K562 (cell line): ENCODE results near the gene DCLK1. TPM values are rescaled to one million over a fixed set of nuclear protein-coding genes. Genes with fewer than 3 reads are reported as not detected.

Experiments
- ATAC-seq: fragments of 200-7000 bp; cut with Tn5 transposase; 3 replicates; pipeline ENCODE4 v1.9.1; 2020; ENCODE audit warnings: moderate library complexity
- BruUV-seq: library from RNA; stranded (reverse); fragments of 400-500 nt; replicated peaks from 2 replicates; lab custom pipeline; 2021; lab: Mats Ljungman, UMichigan
- CTCF ChIA-PET: fragments of 300-600 bp; formaldehyde crosslinking; extraction: SDS; loops from one replicate; lab custom pipeline; 2021; ENCODE audit warnings: low intra/inter-chr PET ratio; lab: Yijun Ruan, JAX
- POLR2A ChIA-PET: fragments of 300-600, 350-650 bp; sonication (Branson Sonifier 250); formaldehyde crosslinking; extraction: SDS; loops from one replicate; lab custom pipeline; 2021; ENCODE audit warnings: antibody characterized with exemption, inconsistent platforms; lab: Yijun Ruan, JAX
- DNase-seq, 4 experiments: peaks; one replicate each; pipeline versions ENCODE4 v3.0.0 to v3.0.0-alpha.2; 2011 to 2018; ENCODE audit warnings: low spot score in 3 of 4, mixed read lengths in 3 of 4; ENCODE audit errors: extremely low read depth in 1 of 4
- FAIRE-seq: peaks from 2 replicates; lab custom pipeline; 2011; peaks lifted over from hg19 to GRCh38; lab: Jason Lieb, UNC
- H2AFZ ChIP-seq: 2 replicates; pipeline ENCODE4 v1.6.0; 2011; ENCODE audit warnings: low read depth, low read length, control low read depth, inconsistent platforms
- H3K27ac ChIP-seq: fragments of 200-600 bp; 3 replicates; pipeline ENCODE4 v1.8.0; 2011; ENCODE audit warnings: low read depth, mild to moderate bottlenecking, control low read depth, inconsistent platforms, low read length, moderate library complexity, mixed read lengths; ENCODE audit errors: extremely low read depth
- H3K27me3 ChIP-seq, 2 experiments: fragments of 300-600 bp in 1 of 2; 2 replicates in 1 of 2; 3 replicates in 1 of 2; pipeline versions ENCODE4 v1.6.0 to v1.8.0; 2011; ENCODE audit warnings: inconsistent platforms in 2 of 2, low read length in 2 of 2, mild to moderate bottlenecking in 1 of 2, mixed read lengths in 1 of 2, moderate library complexity in 1 of 2; ENCODE audit not compliant: control insufficient read depth in 2 of 2, insufficient read depth in 2 of 2
- H3K36me3 ChIP-seq: fragments of 300-600 bp; 3 replicates; pipeline ENCODE4 v1.8.0; 2011; ENCODE audit warnings: mild to moderate bottlenecking, low read length, inconsistent platforms; ENCODE audit not compliant: control insufficient read depth, insufficient read depth
- H3K4me1 ChIP-seq, 2 experiments: fragments of 200-600 bp in 1 of 2; replicated peaks in 1 of 2; 2 replicates in 1 of 2; 3 replicates in 1 of 2; pipeline versions ENCODE4 v1.5.1 to v1.8.0; 2011; ENCODE audit warnings: inconsistent platforms in 2 of 2, low read length in 2 of 2, mild to moderate bottlenecking in 1 of 2, mixed read lengths in 1 of 2, moderate library complexity in 1 of 2; ENCODE audit not compliant: control insufficient read depth in 2 of 2, insufficient read depth in 2 of 2
- H3K4me2 ChIP-seq: 2 replicates; pipeline ENCODE4 v1.6.1; 2011; ENCODE audit warnings: low read length, control low read depth, inconsistent platforms, mixed read lengths; ENCODE audit not compliant: insufficient read depth
- H3K4me3 ChIP-seq: fragments of 200-600 bp; sonication (generic), shearing (Covaris generic); 2 replicates; pipeline ENCODE4 v1.5.1; 2016; ENCODE audit warnings: control low read depth, inconsistent platforms
- H3K79me2 ChIP-seq: fragments of 200-600 bp; 3 replicates; pipeline ENCODE4 v1.8.0; 2011; ENCODE audit warnings: low read length, inconsistent platforms; ENCODE audit not compliant: control insufficient read depth, insufficient read depth
- H3K9ac ChIP-seq, 2 experiments: 2 replicates each; pipeline versions ENCODE4 v1.6.0 to v1.6.1; 2011; ENCODE audit warnings: low read depth in 2 of 2, low read length in 2 of 2, control low read depth in 1 of 2, inconsistent platforms in 1 of 2, mild to moderate bottlenecking in 1 of 2, mixed read lengths in 1 of 2; ENCODE audit not compliant: insufficient read depth in 1 of 2
- H3K9me1 ChIP-seq: one replicate; pipeline ENCODE4 v1.6.0; 2011; ENCODE audit warnings: inconsistent platforms, mild to moderate bottlenecking, low read length, moderate library complexity; ENCODE audit not compliant: control insufficient read depth, insufficient read depth
- H3K9me3 ChIP-seq: replicated peaks from 2 replicates; pipeline ENCODE4 v1.5.1; 2011; ENCODE audit warnings: low read depth, low read length, inconsistent platforms; ENCODE audit not compliant: control insufficient read depth, insufficient read depth
- H4K20me1 ChIP-seq: replicated peaks from 2 replicates; pipeline ENCODE4 v1.6.1; 2011; ENCODE audit warnings: low read length, inconsistent platforms, mixed read lengths; ENCODE audit not compliant: control insufficient read depth, insufficient read depth
- CBFB ChIP-seq: sonication (generic); formaldehyde crosslinking; IDR thresholded peaks from 2 replicates; pipeline ENCODE4 v1.4.0; 2020; ENCODE audit warnings: mild to moderate bottlenecking, missing genetic modification reagents
- DDX20 ChIP-seq: fragments of 450-650 bp; IDR thresholded peaks from 2 replicates; pipeline ENCODE4 v1.6.1; 2016; ENCODE audit warnings: missing genetic modification characterization, low read depth, mild to moderate bottlenecking, missing compliant biosample characterization, moderate library complexity
- DEAF1 ChIP-seq: fragments of 450-650 bp; formaldehyde crosslinking; IDR thresholded peaks from 2 replicates; pipeline ENCODE4 v1.4.0; 2020; ENCODE audit warnings: mild to moderate bottlenecking, moderate library complexity
- HDAC1 ChIP-seq, 2 experiments: fragments of 450-650 bp; IDR thresholded peaks; 2 replicates each; pipeline ENCODE4 v1.6.1; 2016 to 2017; ENCODE audit warnings: inconsistent platforms in 1 of 2, mild to moderate bottlenecking in 1 of 2, moderate library complexity in 1 of 2
- MED1 ChIP-seq: sonication (generic); formaldehyde crosslinking; IDR thresholded peaks from 2 replicates; pipeline ENCODE4 v1.8.1; 2023; ENCODE audit warnings: missing genetic modification reagents, borderline replicate concordance
- NCOA4 ChIP-seq: fragments of 450-650 bp; IDR thresholded peaks from 2 replicates; pipeline ENCODE4 v1.6.1; 2018; ENCODE audit warnings: mild to moderate bottlenecking; ENCODE audit not compliant: partially characterized antibody
- NCOR1 ChIP-seq: fragments of 450-650 bp; IDR thresholded peaks from 2 replicates; pipeline ENCODE4 v1.6.1; 2016; ENCODE audit warnings: mild to moderate bottlenecking, moderate library complexity
- NFRKB ChIP-seq: fragments of 450-650 bp; IDR thresholded peaks from 2 replicates; pipeline ENCODE4 v1.6.1; 2016; ENCODE audit warnings: low read depth
- PPARD ChIP-seq: fragments of 250-450 bp; sonication (Bioruptor Pico); IDR thresholded peaks from 2 replicates; pipeline ENCODE4 v1.8.0; 2022; ENCODE audit warnings: inconsistent platforms, mild to moderate bottlenecking, moderate library complexity
- SNIP1 ChIP-seq: fragments of 450-650 bp; IDR thresholded peaks from 2 replicates; pipeline ENCODE4 v1.7.1; 2017; ENCODE audit warnings: low read depth, mild to moderate bottlenecking
- STAT5B ChIP-seq: fragments of 250-450 bp; sonication (Bioruptor Pico); IDR thresholded peaks from 2 replicates; pipeline ENCODE4 v1.8.0; 2021; ENCODE audit warnings: mild to moderate bottlenecking, inconsistent platforms
- YY1 ChIP-seq, 3 experiments: IDR thresholded peaks; 2 replicates each; pipeline ENCODE4 v1.6.1; 2011; ENCODE audit warnings: low read length in 2 of 3, mild to moderate bottlenecking in 2 of 3, moderate library complexity in 2 of 3, borderline replicate concordance in 1 of 3, control low read depth in 1 of 3, low read depth in 1 of 3; ENCODE audit not compliant: insufficient read depth in 3 of 3, insufficient replicate concordance in 2 of 3, control insufficient read depth in 1 of 3, insufficient read length in 1 of 3; ENCODE audit errors: extremely low read depth in 1 of 3
- ZNF140 ChIP-seq: fragments of 250-450 bp; sonication (Bioruptor Pico); IDR thresholded peaks from 2 replicates; pipeline ENCODE4 v1.8.0; 2021; ENCODE audit warnings: moderate library complexity, mild to moderate bottlenecking, inconsistent platforms
- ZNF311 ChIP-seq: fragments of 250-450 bp; sonication (Bioruptor Pico); IDR thresholded peaks from 2 replicates; pipeline ENCODE4 v1.4.0; 2020; ENCODE audit warnings: mild to moderate bottlenecking, moderate library complexity
- WGBS: fragments of 100-300 bp; shearing (Covaris generic); methylation state at CpG from one replicate; pipeline ENCODE4 v1.1.6; 2016; ENCODE audit warnings: low coverage, mixed read lengths; ENCODE audit not compliant: insufficient coverage; ENCODE audit errors: missing lambda C conversion rate; 5-methylcytosine and 5-hydroxymethylcytosine counted together
- in situ Hi-C: fragments of 300-500 bp; cut with MboI; formaldehyde crosslinking; loops from 4 replicates; pipeline ENCODE4 v1.15.0; 2018; ENCODE audit warnings: inconsistent platforms, mixed read lengths
- intact Hi-C: fragments of 100-400 bp; cut with micrococcal nuclease; formaldehyde crosslinking; loops from 2 replicates; pipeline ENCODE4 v1.14.2; 2022
- polyA plus RNA-seq, 8 experiments: library from polyadenylated mRNA; depleted of rRNA in 4 of 8; stranded (reverse) in 5 of 8; unstranded in 3 of 8; fragments of >200 nt; fragmentation: Nextera tagmentation in 2 of 8; fragmentation: Illumina TruSeq in 1 of 8; extraction: Ambion mirVana in 2 of 8; extraction: Trizol in 1 of 8; gene quantifications; 2 replicates each; pipeline versions ENCODE4 v1.2.1 to v1.2.3, GENCODE V29; 2011 to 2014; ENCODE audit warnings: inconsistent platforms in 1 of 8, missing spikeins in 1 of 8
- total RNA-seq, 7 experiments: library from RNA; depleted of rRNA in 6 of 7; stranded (reverse); fragments of >200 nt in 6 of 7; fragmentation: Illumina TruSeq in 2 of 7; extraction: Trizol in 2 of 7; gene quantifications; 2 replicates each; pipeline versions ENCODE4 v1.2.1 to v1.2.3, GENCODE V29; 2011 to 2021; ENCODE audit warnings: low replicate concordance in 1 of 7
- TF ChIP-seq, protein P1 (sequence below): fragments of 450-650 bp; formaldehyde crosslinking; IDR thresholded peaks from 2 replicates; pipeline ENCODE4 v1.4.0; 2022; ENCODE audit warnings: missing genetic modification characterization

The DCLK1 gene
- total and polyA plus RNA-seq, 9 of the 15 experiments (the other 6 are each of a cell fraction or from before 2014, with no cell fraction given): 0.07 TPM; not detected in 8

DNA sequence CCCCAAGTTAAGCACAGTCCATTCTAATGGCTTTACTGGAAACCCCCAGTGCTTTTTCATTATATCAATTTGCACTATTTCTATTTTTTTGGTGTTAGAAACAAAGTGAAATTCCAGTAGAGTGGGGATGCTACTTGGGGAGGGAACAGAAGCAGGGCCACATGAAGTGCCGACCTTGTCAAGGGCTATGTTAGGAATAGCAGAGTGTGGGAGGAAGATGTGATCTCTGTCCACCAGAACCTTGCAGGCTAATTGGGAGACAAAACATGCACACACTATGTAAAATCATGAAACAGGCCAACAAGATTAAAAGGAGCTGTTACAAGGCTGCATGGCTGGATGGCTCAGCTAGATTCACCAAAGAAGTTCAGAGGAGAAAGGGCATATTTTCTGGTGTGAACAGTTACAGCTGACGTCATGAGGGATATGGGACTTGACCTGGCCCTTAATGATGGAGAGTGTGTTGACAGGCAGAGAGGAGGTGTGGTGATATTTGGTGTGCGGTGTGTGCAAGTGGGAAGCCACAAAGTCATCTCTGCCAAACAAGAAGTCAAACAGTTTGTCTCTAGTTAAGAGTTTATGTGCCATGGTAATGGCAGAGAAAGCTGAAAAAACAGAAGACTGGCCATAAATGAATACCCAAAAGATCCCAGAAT, 336.3 kb downstream of the DCLK1 start:
- intact Hi-C loops (no loop called here), in situ Hi-C loops (no loop called here)
- H3K9me1 ChIP-seq: no peaks in the 10 kb centered on the region
- WGBS: 0% methylated on average over 3 of the region's 3 CpGs
- H4K20me1 ChIP-seq: no peaks in the 10 kb centered on the region
- no peak overlapping the region for H2AFZ ChIP-seq
- no peak for FAIRE-seq
- no peak for ATAC-seq
- no peaks in the 10 kb centered on the region for H3K36me3 ChIP-seq
- POLR2A ChIA-PET: no interaction called here
- H3K4me1 ChIP-seq: no peaks in the 10 kb centered on the region
- TF ChIP-seq CBFB: no peak
- TF ChIP-seq NCOR1: no peak
- TF ChIP-seq DDX20 (tag): no peak
- no peak for TF ChIP-seq NCOA4
- no peak overlapping the region for H3K4me2 ChIP-seq
- H3K27ac ChIP-seq: no peak overlapping the region
- H3K9me3 ChIP-seq: no peaks in the 10 kb centered on the region
- BruUV-seq: no TSS peak
- CTCF ChIA-PET: no interaction called here
- DNase-seq: no peak
- H3K9ac ChIP-seq: no peak overlapping the region
- H3K27me3 ChIP-seq: no peaks in the 10 kb centered on the region
- no peaks in the 10 kb centered on the region for H3K79me2 ChIP-seq
- H3K4me3 ChIP-seq: no peak overlapping the region

DNA sequence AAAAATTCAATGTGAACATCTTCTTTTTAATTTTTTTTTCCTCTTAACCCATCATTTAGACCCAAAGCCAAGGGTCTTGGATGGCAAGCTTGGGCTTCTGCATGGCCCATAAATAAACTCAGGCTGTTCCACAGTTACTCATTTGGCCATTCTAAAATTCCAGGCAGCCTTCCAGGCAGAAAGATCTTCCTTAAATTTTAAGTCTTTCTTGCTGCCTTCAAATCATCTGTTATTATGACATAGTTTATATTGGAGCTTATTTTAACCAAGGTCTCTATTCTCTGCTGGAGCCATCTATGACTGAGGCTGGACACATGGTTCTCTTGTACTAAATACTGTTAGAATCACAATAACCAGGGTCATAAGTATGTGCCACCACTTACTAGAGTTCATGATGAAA, 337.4 kb downstream of the DCLK1 start:
- Histone ChIP-seq H2AFZ (no peak overlapping the region), H3K27ac (no peak overlapping the region), H3K79me2 (no peaks in the 10 kb centered on the region), H3K27me3 (no peaks in the 10 kb centered on the region), H3K4me2 (no peak overlapping the region), H4K20me1 (no peaks in the 10 kb centered on the region), H3K9me1 (no peaks in the 10 kb centered on the region), H3K9ac (no peak overlapping the region), H3K4me3 (no peak overlapping the region), H3K4me1 (no peaks in the 10 kb centered on the region), H3K36me3 (no peaks in the 10 kb centered on the region), H3K9me3 (no peaks in the 10 kb centered on the region)
- BruUV-seq: no TSS peak
- DNase-seq (no peak), FAIRE-seq (no peak), ATAC-seq (no peak)
- CTCF ChIA-PET: no interaction called here
- in situ Hi-C loops (no loop called here), intact Hi-C loops (no loop called here)
- POLR2A ChIA-PET: no interaction called here
- TF ChIP-seq PPARD (CRISPR knock-in tag): no peak
- TF ChIP-seq YY1 (IDR thresholded peaks at IDR 0.05; ENCODE audit: borderline replicate concordance in 1 of 3, control insufficient read depth in 1 of 3, extremely low read depth in 1 of 3, insufficient read depth in 3 of 3, insufficient read length in 1 of 3, insufficient replicate concordance in 2 of 3, low read depth in 1 of 3, low read length in 2 of 3): no peak
- TF ChIP-seq, protein P1, sequence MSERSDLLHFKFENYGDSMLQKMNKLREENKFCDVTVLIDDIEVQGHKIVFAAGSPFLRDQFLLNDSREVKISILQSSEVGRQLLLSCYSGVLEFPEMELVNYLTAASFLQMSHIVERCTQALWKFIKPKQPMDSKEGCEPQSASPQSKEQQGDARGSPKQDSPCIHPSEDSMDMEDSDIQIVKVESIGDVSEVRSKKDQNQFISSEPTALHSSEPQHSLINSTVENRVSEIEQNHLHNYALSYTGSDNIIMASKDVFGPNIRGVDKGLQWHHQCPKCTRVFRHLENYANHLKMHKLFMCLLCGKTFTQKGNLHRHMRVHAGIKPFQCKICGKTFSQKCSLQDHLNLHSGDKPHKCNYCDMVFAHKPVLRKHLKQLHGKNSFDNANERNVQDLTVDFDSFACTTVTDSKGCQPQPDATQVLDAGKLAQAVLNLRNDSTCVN: no peak
- TF ChIP-seq DEAF1 (CRISPR knock-in tag): no peak
- no peak for TF ChIP-seq HDAC1 (IDR thresholded peaks at IDR 0.05)
- no peak for TF ChIP-seq ZNF140 (CRISPR knock-in tag)
- no peak for TF ChIP-seq SNIP1
- TF ChIP-seq NFRKB: no peak
- no peak for TF ChIP-seq MED1 (CRISPR knock-in tag)
- TF ChIP-seq STAT5B (CRISPR knock-in tag): no peak
- no peak for TF ChIP-seq ZNF311 (CRISPR knock-in tag)
